H9 (cell line): ENCODE data around the gene CDSN. TPM values are rescaled to one million over a fixed set of nuclear protein-coding genes. Genes with fewer than 3 reads are reported as not detected.

Source experiments
- DNase-seq: peaks from one replicate; pipeline ENCODE4 v3.0.0-alpha.2; 2017
- H2AFZ ChIP-seq: one replicate; pipeline ENCODE4 v1.6.1; 2013; ENCODE audit warnings: mild to moderate bottlenecking, low read length, control low read depth, moderate library complexity
- H2AK5ac ChIP-seq: 2 replicates; pipeline ENCODE4 v1.6.1; 2013; ENCODE audit warnings: low read length, control low read depth, mixed read lengths; ENCODE audit not compliant: insufficient read length
- H2BK120ac ChIP-seq: one replicate; pipeline ENCODE4 v1.6.1; 2013; ENCODE audit warnings: low read depth, mild to moderate bottlenecking, low read length, control low read depth, inconsistent platforms; ENCODE audit not compliant: poor library complexity, severe bottlenecking
- H2BK12ac ChIP-seq: 2 replicates; pipeline ENCODE4 v1.6.1; 2013; ENCODE audit warnings: low read length, control low read depth, mixed read lengths, low read depth; ENCODE audit not compliant: insufficient read length
- H2BK15ac ChIP-seq: 2 replicates; pipeline ENCODE4 v1.6.1; 2013; ENCODE audit warnings: low read depth, low read length, control low read depth
- H2BK20ac ChIP-seq: one replicate; pipeline ENCODE4 v1.6.1; 2013; ENCODE audit warnings: low read depth, mild to moderate bottlenecking, low read length, control low read depth, inconsistent platforms; ENCODE audit not compliant: poor library complexity, severe bottlenecking
- H2BK5ac ChIP-seq: 2 replicates; pipeline ENCODE4 v1.6.1; 2013; ENCODE audit warnings: low read length, control low read depth, mixed read lengths; ENCODE audit not compliant: insufficient read length
- H3K14ac ChIP-seq: 2 replicates; pipeline ENCODE4 v1.6.1; 2013; ENCODE audit warnings: low read length, control low read depth; ENCODE audit not compliant: insufficient read depth
- H3K18ac ChIP-seq: 2 replicates; pipeline ENCODE4 v1.6.1; 2013; ENCODE audit warnings: low read depth, mild to moderate bottlenecking, mixed read lengths, low read length, control low read depth; ENCODE audit not compliant: insufficient read length
- H3K23ac ChIP-seq: 2 replicates; pipeline ENCODE4 v1.6.1; 2013; ENCODE audit warnings: low read length, control low read depth, mixed read lengths, low read depth; ENCODE audit not compliant: insufficient read length
- H3K23me2 ChIP-seq: 2 replicates; pipeline ENCODE4 v1.6.1; 2013; ENCODE audit warnings: low read depth, mild to moderate bottlenecking, mixed read lengths, low read length, control low read depth; ENCODE audit not compliant: insufficient read length, poor library complexity, severe bottlenecking
- H3K27ac ChIP-seq: 2 replicates; pipeline ENCODE4 v1.5.1; 2013; ENCODE audit warnings: low read length, control low read depth, mixed read lengths, low read depth; ENCODE audit not compliant: insufficient read length
- H3K27me3 ChIP-seq: 2 replicates; pipeline ENCODE4 v1.6.1; 2013; ENCODE audit warnings: low read length, control low read depth, inconsistent platforms; ENCODE audit not compliant: insufficient read depth
- H3K4ac ChIP-seq: 2 replicates; pipeline ENCODE4 v1.6.1; 2013; ENCODE audit warnings: low read depth, mild to moderate bottlenecking, control low read depth, inconsistent platforms, low read length, moderate library complexity
- H3K4me1 ChIP-seq: 2 replicates; pipeline ENCODE4 v1.6.1; 2013; ENCODE audit warnings: low read length, control low read depth, inconsistent platforms; ENCODE audit not compliant: insufficient read depth
- H3K4me2 ChIP-seq: 2 replicates; pipeline ENCODE4 v1.6.1; 2013; ENCODE audit warnings: low read length, control low read depth, mixed read lengths; ENCODE audit not compliant: insufficient read length, insufficient read depth
- H3K56ac ChIP-seq: 2 replicates; pipeline ENCODE4 v1.6.1; 2013; ENCODE audit warnings: low read depth, mild to moderate bottlenecking, mixed read lengths, low read length, control low read depth; ENCODE audit not compliant: insufficient read length
- H3K79me1 ChIP-seq: 2 replicates; pipeline ENCODE4 v1.6.1; 2013; ENCODE audit warnings: low read depth, mild to moderate bottlenecking, moderate library complexity, low read length, control low read depth, inconsistent platforms; ENCODE audit not compliant: insufficient read depth, poor library complexity, severe bottlenecking
- H3K79me2 ChIP-seq: 2 replicates; pipeline ENCODE4 v1.6.1; 2013; ENCODE audit warnings: low read length, control low read depth, inconsistent platforms; ENCODE audit not compliant: insufficient read depth
- H3K9ac ChIP-seq: 2 replicates; pipeline ENCODE4 v1.6.1; 2013; ENCODE audit warnings: low read length, control low read depth, mixed read lengths; ENCODE audit not compliant: insufficient read length; ENCODE audit errors: extremely low read depth
- H3K9me3 ChIP-seq: one replicate; pipeline ENCODE4 v1.6.1; 2013; ENCODE audit warnings: low read depth, low read length, inconsistent platforms; ENCODE audit not compliant: control insufficient read depth
- H3T11ph ChIP-seq: one replicate; pipeline ENCODE4 v1.6.1; 2013; ENCODE audit warnings: mild to moderate bottlenecking, low read length, control low read depth, inconsistent platforms
- H4K20me1 ChIP-seq: one replicate; pipeline ENCODE4 v1.6.1; 2013; ENCODE audit not compliant: control insufficient read depth, insufficient read length, insufficient read depth
- H4K5ac ChIP-seq: 2 replicates; pipeline ENCODE4 v1.6.1; 2013; ENCODE audit warnings: low read depth, mild to moderate bottlenecking, mixed read lengths, low read length, control low read depth; ENCODE audit not compliant: insufficient read length
- H4K8ac ChIP-seq: replicated peaks from 2 replicates; pipeline ENCODE4 v1.6.1; 2013; ENCODE audit warnings: low read length, control low read depth, mixed read lengths, low read depth; ENCODE audit not compliant: insufficient read length
- H4K91ac ChIP-seq: 2 replicates; pipeline ENCODE4 v1.6.1; 2013; ENCODE audit warnings: low read depth, mild to moderate bottlenecking, moderate library complexity, mixed read lengths, low read length, control low read depth; ENCODE audit not compliant: insufficient read length
- H3K27ac Mint-ChIP-seq, 3 experiments: 2 replicates in 2 of 3; 3 replicates in 1 of 3; pipeline ENCODE4 v1.8.0; 2020 to 2021; ENCODE audit warnings: mixed read lengths in 3 of 3, mild to moderate bottlenecking in 1 of 3, moderate library complexity in 1 of 3
- H3K27me3 Mint-ChIP-seq: 2 replicates; pipeline ENCODE4 v1.8.0; 2021; ENCODE audit warnings: low read depth, mild to moderate bottlenecking, moderate library complexity, mixed read lengths
- H3K36me3 Mint-ChIP-seq, 3 experiments: 2 replicates in 2 of 3; 3 replicates in 1 of 3; pipeline ENCODE4 v1.8.0; 2020 to 2021; ENCODE audit warnings: low read depth in 3 of 3, mixed read lengths in 3 of 3; ENCODE audit not compliant: insufficient read depth in 1 of 3
- H3K4me1 Mint-ChIP-seq, 2 experiments: 2 replicates each; pipeline ENCODE4 v1.8.0; 2020; ENCODE audit warnings: mixed read lengths in 2 of 2
- H3K4me3 Mint-ChIP-seq, 2 experiments: 2 replicates in 1 of 2; 3 replicates in 1 of 2; pipeline ENCODE4 v1.8.0; 2020 to 2021; ENCODE audit warnings: mild to moderate bottlenecking in 2 of 2, mixed read lengths in 2 of 2, moderate library complexity in 1 of 2
- H3K9me3 Mint-ChIP-seq, 2 experiments: 2 replicates in 1 of 2; 3 replicates in 1 of 2; pipeline ENCODE4 v1.8.0; 2020; ENCODE audit warnings: mild to moderate bottlenecking in 2 of 2, mixed read lengths in 2 of 2, moderate library complexity in 1 of 2
- CTCF ChIP-seq: fragments of 200-600 bp; sonication (generic); conservative IDR thresholded peaks from 3 replicates; pipeline ENCODE4 v1.8.0; 2021; ENCODE audit warnings: antibody characterized with exemption, mild to moderate bottlenecking
- WGBS: extraction: QIAGEN DNeasy Blood & Tissue Kit; methylation state at CpG from one replicate; pipeline ENCODE4 v1.1.7; 2013; ENCODE audit warnings: missing lambda C conversion rate, low lambda C conversion rate, mixed read lengths; ENCODE audit not compliant: insufficient read length; ENCODE audit errors: extremely low coverage; 5-methylcytosine and 5-hydroxymethylcytosine counted together
- total RNA-seq: library from RNA; stranded (reverse); gene quantifications from 2 replicates; pipeline ENCODE4 v1.2.1, GENCODE V29; 2021

CDSN gene
- total RNA-seq, 1 experiment from 2014 or later = not detected

GRCh38 chr6:31130751-31131150 is 10.5 kb upstream of the CDSN start:
- H4K5ac ChIP-seq = no peak overlapping the region
- peaks cover 8% of the 10 kb centered on the region for H3K27me3 Mint-ChIP-seq
- H3K4me3 Mint-ChIP-seq = no peak overlapping the region
- no peaks in the 10 kb centered on the region for H3K23me2 ChIP-seq
- no peak overlapping the region for H3K27ac Mint-ChIP-seq
- no peak overlapping the region for H2AK5ac ChIP-seq
- no peak overlapping the region for H3K4ac ChIP-seq
- no peaks in the 10 kb centered on the region for H3K4me1 ChIP-seq
- no peak overlapping the region for H2BK5ac ChIP-seq
- no peak overlapping the region for H4K8ac ChIP-seq
- H3K27ac ChIP-seq = no peak overlapping the region
- no peak overlapping the region for H2BK120ac ChIP-seq
- H2AFZ ChIP-seq = no peak overlapping the region
- H2BK12ac ChIP-seq = no peak overlapping the region
- no peak overlapping the region for H3K18ac ChIP-seq
- H3K9ac ChIP-seq = no peak overlapping the region
- H4K91ac ChIP-seq = no peak overlapping the region
- H3K9me3 Mint-ChIP-seq = no peaks in the 10 kb centered on the region; a peak in 1 of 5 replicates
- no peaks in the 10 kb centered on the region for H3K36me3 Mint-ChIP-seq
- peaks cover 29 to 34% of the 10 kb centered on the region in 2 experiments for H3K4me1 Mint-ChIP-seq
- no peak overlapping the region for H3K14ac ChIP-seq
- H3K23ac ChIP-seq = no peak overlapping the region
- no peak for TF ChIP-seq CTCF
- H2BK20ac ChIP-seq = no peak overlapping the region
- H2BK15ac ChIP-seq = no peak overlapping the region
- H3K27me3 ChIP-seq = no peaks in the 10 kb centered on the region
- DNase-seq = no peak
- WGBS = no CpG with 5 or more reads among the region's 3 CpGs
- H3K79me1 ChIP-seq = no peaks in the 10 kb centered on the region
- H3K9me3 ChIP-seq = no peaks in the 10 kb centered on the region
- no peaks in the 10 kb centered on the region for H3K79me2 ChIP-seq
- H3K4me2 ChIP-seq = no peak overlapping the region
- no peak overlapping the region for H3T11ph ChIP-seq
- H3K56ac ChIP-seq = no peak overlapping the region
- no peaks in the 10 kb centered on the region for H4K20me1 ChIP-seq
